GM10266 (cell line): ENCODE results near the gene RTTN.
"Not testable (repeated sequence)": the region's sequence is repeated elsewhere in the genome, so short reads cannot be mapped to it uniquely, and the experiment has no call there.

Source experiments
- DNase-seq: peaks from one replicate; pipeline ENCODE4 v3.0.0; 2012; ENCODE audit errors: extremely low spot score
- CTCF ChIP-seq: IDR thresholded peaks from 2 replicates; pipeline ENCODE4 v1.5.1; 2012; ENCODE audit warnings: mild to moderate bottlenecking, low read depth; ENCODE audit not compliant: control insufficient read depth, insufficient read depth; ENCODE audit errors: missing control alignments

RTTN gene

GRCh38 chr18:70113511-70113910 is 92.0 kb downstream of the RTTN start:
- TF ChIP-seq CTCF = no peak

GRCh38 chr18:70110678-70111077 is 94.8 kb downstream of the RTTN start:
- TF ChIP-seq CTCF = no peak
- DNase-seq = no peak

More at GRCh38 chr18:70113511-70113910, 92.0 kb downstream of the RTTN start:
- DNase-seq = no peak

GRCh38 chr18:70107091-70107490 is 98.4 kb downstream of the RTTN start:
- TF ChIP-seq CTCF = no peak
- DNase-seq = no peak

GRCh38 chr18:70102854-70103253 is 102.6 kb downstream of the RTTN start:
- not testable (repeated sequence) for DNase-seq

- no peak for DNase-seq
- no peak for TF ChIP-seq CTCF
Measured at GRCh38 chr18:70089858-70090257, 115.6 kb downstream of the RTTN start.

- TF ChIP-seq CTCF = no peak
- no peak for DNase-seq
Measured at GRCh38 chr18:70086085-70086484, 119.4 kb downstream of the RTTN start.

GRCh38 chr18:70085641-70086040 is 119.8 kb downstream of the RTTN start:
- DNase-seq = no peak
- TF ChIP-seq CTCF = no peak

GRCh38 chr18:70082430-70082829 is 123.1 kb downstream of the RTTN start:
- TF ChIP-seq CTCF = no peak
- no peak for DNase-seq
